Measurements from ENCODE around the gene PRAC2. TPM values are rescaled to one million over a fixed set of nuclear protein-coding genes. Genes with fewer than 3 reads are reported as not detected.

The PRAC2 gene
- total RNA-seq, 4 donors from 2014 or later: not detected

GRCh38 chr17:48731355-48731754 lies 8.4 kb downstream of the PRAC2 start:
- Histone ChIP-seq H3K36me3 (no peaks in the 10 kb centered on the region), H3K27me3 (peaks cover 49 to 100% (median 70%) of the 10 kb centered on the region in 4 donors), H3K9me3 (no peaks in the 10 kb centered on the region), H3K27ac (no peak overlapping the region), H3K4me3 (no peak overlapping the region), H3K4me1 (peaks cover 0 to 25% (median 11%) of the 10 kb centered on the region in 3 donors)
- intact Hi-C loops (cut with DNase I): no loop called here
- no peak for TF ChIP-seq CTCF (IDR thresholded peaks at IDR 0.05)
- no peak for TF ChIP-seq POLR2A (IDR thresholded peaks at IDR 0.05)
- DNase-seq: no peak

GRCh38 chr17:48732688-48733629 lies 10.0 kb downstream of the PRAC2 start:
- no peak overlapping the region for H3K4me3 ChIP-seq
- no peak overlapping the region for H3K27ac ChIP-seq

GRCh38 chr17:48733632-48734328 lies 10.8 kb downstream of the PRAC2 start:
- no peak for DNase-seq
- intact Hi-C loops (cut with DNase I): no loop called here
- Histone ChIP-seq H3K27ac (no peak overlapping the region), H3K27me3 (peaks cover 36 to 100% (median 68%) of the 10 kb centered on the region in 4 donors), H3K36me3 (no peaks in the 10 kb centered on the region), H3K4me3 (no peak overlapping the region), H3K4me1 (peaks cover 0 to 22% (median 5%) of the 10 kb centered on the region in 3 donors), H3K9me3 (no peaks in the 10 kb centered on the region)
- TF ChIP-seq CTCF (IDR thresholded peaks at IDR 0.05): no peak
- TF ChIP-seq POLR2A (IDR thresholded peaks at IDR 0.05): no peak
- WGBS, 2 donors: 23 to 31% methylated on average over 12 to 16 of the region's 22 CpGs

More at GRCh38 chr17:48732688-48733629, 10.0 kb downstream of the PRAC2 start:
- no peaks in the 10 kb centered on the region for H3K36me3 ChIP-seq
- no peak for DNase-seq
- no peaks in the 10 kb centered on the region for H3K9me3 ChIP-seq
- peaks cover 42 to 100% (median 67%) of the 10 kb centered on the region in 4 donors for H3K27me3 ChIP-seq
- TF ChIP-seq POLR2A (IDR thresholded peaks at IDR 0.05) (no peak), CTCF (IDR thresholded peaks at IDR 0.05) (no peak)
- WGBS, 2 donors: 8 to 14% methylated on average over 18 to 37 of the region's 50 CpGs
- H3K4me1 ChIP-seq: peaks cover 0 to 24% (median 11%) of the 10 kb centered on the region in 3 donors
- intact Hi-C loops (cut with DNase I): no loop called here

- WGBS, 2 donors: 20 to 28% methylated on average over 10 to 13 of the region's 14 CpGs
- H3K9me3 ChIP-seq: no peaks in the 10 kb centered on the region
- DNase-seq: no peak
- intact Hi-C loops (cut with DNase I): no loop called here
- H3K27me3 ChIP-seq: peaks cover 29 to 100% (median 68%) of the 10 kb centered on the region in 4 donors
- H3K27ac ChIP-seq: no peak overlapping the region
- peaks cover 0 to 22% (median 0%) of the 10 kb centered on the region in 3 donors for H3K4me1 ChIP-seq
- no peak overlapping the region for H3K4me3 ChIP-seq
- TF ChIP-seq CTCF (IDR thresholded peaks at IDR 0.05) (no peak), POLR2A (IDR thresholded peaks at IDR 0.05) (no peak)
- H3K36me3 ChIP-seq: no peaks in the 10 kb centered on the region
Measured at GRCh38 chr17:48734333-48735061, 11.5 kb downstream of the PRAC2 start.

Measured in esophagus squamous epithelium (tissue), 5 donors.